IMR-90 (cell line): ENCODE data around the gene SPRED3.

Experiments used
- CEBPB ChIP-seq: IDR thresholded peaks from 2 replicates; pipeline ENCODE4 v1.6.1; 2012; ENCODE audit warnings: low read depth, low read length, improper control_type of control experiment
- POLR2A ChIP-seq: IDR thresholded peaks from 2 replicates; pipeline ENCODE4 v1.6.1; 2012; ENCODE audit warnings: mild to moderate bottlenecking, low read depth, low read length
- RCOR1 ChIP-seq: IDR thresholded peaks from 2 replicates; pipeline ENCODE4 v1.6.1; 2012; ENCODE audit warnings: mild to moderate bottlenecking, low read length, improper control_type of control experiment; ENCODE audit not compliant: insufficient replicate concordance
- TF ChIP-seq, protein P1 (sequence below): conservative IDR thresholded peaks from 2 replicates; pipeline ENCODE4 v1.5.1; 2012; ENCODE audit warnings: mild to moderate bottlenecking, low read depth, low read length, improper control_type of control experiment

- TF ChIP-seq, protein P1, sequence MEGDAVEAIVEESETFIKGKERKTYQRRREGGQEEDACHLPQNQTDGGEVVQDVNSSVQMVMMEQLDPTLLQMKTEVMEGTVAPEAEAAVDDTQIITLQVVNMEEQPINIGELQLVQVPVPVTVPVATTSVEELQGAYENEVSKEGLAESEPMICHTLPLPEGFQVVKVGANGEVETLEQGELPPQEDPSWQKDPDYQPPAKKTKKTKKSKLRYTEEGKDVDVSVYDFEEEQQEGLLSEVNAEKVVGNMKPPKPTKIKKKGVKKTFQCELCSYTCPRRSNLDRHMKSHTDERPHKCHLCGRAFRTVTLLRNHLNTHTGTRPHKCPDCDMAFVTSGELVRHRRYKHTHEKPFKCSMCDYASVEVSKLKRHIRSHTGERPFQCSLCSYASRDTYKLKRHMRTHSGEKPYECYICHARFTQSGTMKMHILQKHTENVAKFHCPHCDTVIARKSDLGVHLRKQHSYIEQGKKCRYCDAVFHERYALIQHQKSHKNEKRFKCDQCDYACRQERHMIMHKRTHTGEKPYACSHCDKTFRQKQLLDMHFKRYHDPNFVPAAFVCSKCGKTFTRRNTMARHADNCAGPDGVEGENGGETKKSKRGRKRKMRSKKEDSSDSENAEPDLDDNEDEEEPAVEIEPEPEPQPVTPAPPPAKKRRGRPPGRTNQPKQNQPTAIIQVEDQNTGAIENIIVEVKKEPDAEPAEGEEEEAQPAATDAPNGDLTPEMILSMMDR, result no peak
- TF ChIP-seq POLR2A (no peak), RCOR1 (no peak), CEBPB (no peak)
These were observed 42.4 kb downstream of the SPRED3 start for GRCh38 chr19:38430931-38431330.
